Measurements from ENCODE around the gene COL21A1.

DNA sequence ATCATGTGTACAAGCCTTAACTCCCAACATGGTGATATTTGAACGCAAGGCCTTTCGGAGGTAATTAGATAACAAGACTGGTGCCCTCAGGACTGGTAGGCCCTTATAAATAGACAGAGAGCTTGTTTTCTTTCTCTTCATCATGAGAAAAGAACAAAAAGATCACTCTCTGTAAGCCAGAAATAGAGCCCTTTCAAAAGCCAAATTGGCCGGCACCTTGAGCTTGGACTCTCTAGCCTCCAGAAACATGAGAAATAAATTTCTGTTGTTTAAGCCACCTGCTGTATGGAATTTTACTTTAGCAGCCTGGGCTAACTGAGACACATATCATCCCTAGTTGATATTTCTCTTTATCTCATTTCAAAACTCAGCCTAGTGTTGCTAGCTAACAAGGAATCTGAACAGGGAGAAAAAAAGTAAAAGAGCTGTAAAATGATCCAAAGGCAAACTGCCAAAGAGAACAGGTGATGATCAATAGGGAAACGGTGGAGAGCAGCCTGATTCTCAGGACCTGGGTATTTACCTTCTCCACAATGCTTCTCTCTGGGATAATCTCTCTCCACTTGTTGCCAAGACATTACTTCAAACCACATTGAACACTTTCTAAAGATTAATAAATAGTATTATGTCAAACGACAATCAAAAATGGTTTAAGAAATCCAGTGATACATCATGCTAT is 6.1 kb downstream of the COL21A1 start:
- no peak for TF ChIP-seq CTCF (conservative IDR thresholded peaks at IDR 0.05 in 1 of 2, IDR thresholded peaks at IDR 0.05 in 1 of 2; ENCODE audit: low read depth in 1 of 2, low read length in 2 of 2)
- TF ChIP-seq EZH2 (IDR thresholded peaks at IDR 0.05; ENCODE audit: low read length, missing control alignments) = no peak

All from fibroblast of lung (primary cell).